Gastroesophageal sphincter (tissue), 3 donors: ENCODE results near the gene CDK7.

ENCODE experiments used
- EP300 ChIP-seq: sonication (generic); formaldehyde crosslinking; IDR thresholded peaks from one replicate; pipeline ENCODE4 v1.6.1; 2017; ENCODE audit warnings: antibody characterized with exemption, mild to moderate bottlenecking
- POLR2A ChIP-seq, 2 donors: fragments of 450-650 bp; IDR thresholded peaks; one replicate each; pipeline ENCODE4 v1.6.1; 2017; ENCODE audit warnings: antibody characterized with exemption in 2 of 2, mild to moderate bottlenecking in 2 of 2, moderate library complexity in 1 of 2
- POLR2AphosphoS5 ChIP-seq: sonication (generic); formaldehyde crosslinking; IDR thresholded peaks from one replicate; pipeline ENCODE4 v1.6.1; 2017; ENCODE audit warnings: antibody characterized with exemption
- TF ChIP-seq, protein P1 (sequence below), 4 experiments: fragments of 200-600 bp in 2 of 4; fragments of 450-650 bp in 2 of 4; sonication (generic) in 1 of 4; IDR thresholded peaks; one replicate each; pipeline ENCODE4 v1.5.1; 2017 to 2019; ENCODE audit warnings: antibody characterized with exemption in 4 of 4, mild to moderate bottlenecking in 2 of 4, moderate library complexity in 2 of 4

- TF ChIP-seq, protein P1, sequence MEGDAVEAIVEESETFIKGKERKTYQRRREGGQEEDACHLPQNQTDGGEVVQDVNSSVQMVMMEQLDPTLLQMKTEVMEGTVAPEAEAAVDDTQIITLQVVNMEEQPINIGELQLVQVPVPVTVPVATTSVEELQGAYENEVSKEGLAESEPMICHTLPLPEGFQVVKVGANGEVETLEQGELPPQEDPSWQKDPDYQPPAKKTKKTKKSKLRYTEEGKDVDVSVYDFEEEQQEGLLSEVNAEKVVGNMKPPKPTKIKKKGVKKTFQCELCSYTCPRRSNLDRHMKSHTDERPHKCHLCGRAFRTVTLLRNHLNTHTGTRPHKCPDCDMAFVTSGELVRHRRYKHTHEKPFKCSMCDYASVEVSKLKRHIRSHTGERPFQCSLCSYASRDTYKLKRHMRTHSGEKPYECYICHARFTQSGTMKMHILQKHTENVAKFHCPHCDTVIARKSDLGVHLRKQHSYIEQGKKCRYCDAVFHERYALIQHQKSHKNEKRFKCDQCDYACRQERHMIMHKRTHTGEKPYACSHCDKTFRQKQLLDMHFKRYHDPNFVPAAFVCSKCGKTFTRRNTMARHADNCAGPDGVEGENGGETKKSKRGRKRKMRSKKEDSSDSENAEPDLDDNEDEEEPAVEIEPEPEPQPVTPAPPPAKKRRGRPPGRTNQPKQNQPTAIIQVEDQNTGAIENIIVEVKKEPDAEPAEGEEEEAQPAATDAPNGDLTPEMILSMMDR (IDR thresholded peaks at IDR 0.05): no peak
- TF ChIP-seq POLR2AphosphoS5 (no peak), POLR2A (IDR thresholded peaks at IDR 0.05) (no peak), EP300 (no peak)
Observed at GRCh38 chr5:69288688-69289087, 54.0 kb downstream of the CDK7 start.
